Suprapubic skin (tissue), 3 donors: ENCODE results near the gene METRNL.

ENCODE experiments used
- CTCF ChIP-seq, 2 donors: fragments of 200-600 bp in 1 of 2; fragments of 450-650 bp in 1 of 2; sonication (generic) in 1 of 2; IDR thresholded peaks; one replicate each; pipeline ENCODE4 v1.5.1; 2016 to 2019; ENCODE audit warnings: antibody characterized with exemption in 2 of 2, mild to moderate bottlenecking in 1 of 2, moderate library complexity in 1 of 2
- POLR2A ChIP-seq, 2 donors: fragments of 450-650 bp; IDR thresholded peaks; one replicate each; pipeline ENCODE4 v1.6.1; 2017; ENCODE audit warnings: antibody characterized with exemption in 2 of 2, mild to moderate bottlenecking in 2 of 2, moderate library complexity in 2 of 2

DNA sequence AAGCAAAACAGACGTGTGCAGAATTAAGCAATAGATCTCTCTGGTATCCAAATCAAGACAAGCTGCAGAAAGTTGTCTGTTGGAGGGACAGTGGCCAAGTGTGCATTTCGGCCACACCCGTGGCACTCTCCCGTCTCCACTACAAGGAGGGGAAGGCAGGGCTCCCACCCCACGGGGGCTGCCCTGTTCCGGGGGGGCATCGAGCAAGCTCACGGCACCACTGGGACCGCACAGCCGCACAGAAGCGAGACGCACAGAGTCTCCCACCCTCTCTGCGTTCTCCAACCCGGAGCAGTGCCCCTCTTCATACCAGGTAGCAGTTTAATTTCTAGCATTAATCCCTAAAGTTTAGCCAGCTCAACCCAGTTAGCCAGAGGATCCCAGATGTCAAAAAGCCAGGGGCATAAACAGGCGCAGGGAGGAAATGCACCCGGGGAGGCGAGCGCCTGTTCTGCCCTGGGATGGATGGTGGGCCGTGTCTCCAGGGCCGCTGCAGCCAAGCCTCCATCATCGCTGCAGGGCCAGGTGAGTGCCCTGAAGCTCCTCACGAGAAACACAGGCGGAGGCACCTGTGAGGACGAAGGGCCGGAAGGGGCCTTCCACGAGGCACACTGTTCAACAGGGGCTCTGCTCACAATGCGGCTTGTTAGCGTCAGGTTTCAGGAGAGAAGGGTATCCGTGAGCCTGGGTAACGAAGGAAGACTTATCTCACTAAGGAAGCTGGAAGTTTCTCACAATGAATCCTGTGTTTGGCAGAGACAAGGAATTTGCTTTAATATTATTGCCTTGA is 42.1 kb upstream of the METRNL start:
- TF ChIP-seq POLR2A (IDR thresholded peaks at IDR 0.05) (no peak), CTCF (IDR thresholded peaks at IDR 0.05) (no peak)
